Fibroblast of peridontal ligament (primary cell): ENCODE results near the gene GJB4.
"Not testable (repeated sequence)": the region's sequence is repeated elsewhere in the genome, so short reads cannot be mapped to it uniquely, and the experiment has no call there.

ENCODE experiments used
- DNase-seq: peaks from one replicate; pipeline ENCODE4 v3.0.0-alpha.2; 2010; ENCODE audit errors: extremely low read depth

GJB4 gene

GRCh38 chr1:34759503-34760357 is at the start of gene GJB4:
Gene GJB4, plus strand, starts transcription at chr1:34759740. Its CDS starts 1,515 bp downstream, at chr1:34761255.
- DNase-seq: no peak

- no peak for DNase-seq
Observed at GRCh38 chr1:34710812-34711211, 48.7 kb upstream of the GJB4 start.

- DNase-seq: no peak
Observed at GRCh38 chr1:34711485-34711884, 48.1 kb upstream of the GJB4 start.

- DNase-seq: no peak
Observed at GRCh38 chr1:34712007-34712688, 47.4 kb upstream of the GJB4 start.

- DNase-seq: no peak
Observed at GRCh38 chr1:34713443-34713842, 46.1 kb upstream of the GJB4 start.

GRCh38 chr1:34714386-34714785 is 45.2 kb upstream of the GJB4 start:
- no peak for DNase-seq

- no peak for DNase-seq
Observed at GRCh38 chr1:34715139-34715538, 44.4 kb upstream of the GJB4 start.

- DNase-seq: no peak
Observed at GRCh38 chr1:34721241-34721640, 38.3 kb upstream of the GJB4 start.

- DNase-seq: no peak
Observed at GRCh38 chr1:34721646-34722355, 37.7 kb upstream of the GJB4 start.

GRCh38 chr1:34726861-34727260 is 32.7 kb upstream of the GJB4 start:
- no peak for DNase-seq

- no peak for DNase-seq
Observed at GRCh38 chr1:34730485-34730884, 29.1 kb upstream of the GJB4 start.

- DNase-seq: not testable (repeated sequence)
Observed at GRCh38 chr1:34732831-34733230, 26.7 kb upstream of the GJB4 start.

GRCh38 chr1:34736692-34737091 is 22.8 kb upstream of the GJB4 start:
- no peak for DNase-seq

GRCh38 chr1:34737236-34737635 is 22.3 kb upstream of the GJB4 start:
- DNase-seq: not testable (repeated sequence)

GRCh38 chr1:34739613-34740012 is 19.9 kb upstream of the GJB4 start:
- no peak for DNase-seq

GRCh38 chr1:34740161-34740868 is 19.2 kb upstream of the GJB4 start:
- no peak for DNase-seq

- DNase-seq: peak; percentile 43
Observed at GRCh38 chr1:34742667-34743270, 16.8 kb upstream of the GJB4 start.

GRCh38 chr1:34743775-34744174 is 15.8 kb upstream of the GJB4 start:
- DNase-seq: no peak

GRCh38 chr1:34744851-34745250 is 14.7 kb upstream of the GJB4 start:
- no peak for DNase-seq

- no peak for DNase-seq
Observed at GRCh38 chr1:34745666-34746065, 13.9 kb upstream of the GJB4 start.

- DNase-seq: no peak
Observed at GRCh38 chr1:34746101-34746500, 13.4 kb upstream of the GJB4 start.
